22Rv1 (cell line): Measurements from ENCODE around the gene OPHN1.

Experiments
- ZFX ChIP-seq: fragments of 450-650 bp; IDR thresholded peaks from 2 replicates; pipeline ENCODE4 v1.6.1; 2017; ENCODE audit warnings: antibody characterized with exemption, borderline replicate concordance
- TF ChIP-seq, protein P1 (sequence below): fragments of 450-650 bp; IDR thresholded peaks from 2 replicates; pipeline ENCODE4 v1.5.1; 2017; ENCODE audit warnings: mild to moderate bottlenecking

DNA sequence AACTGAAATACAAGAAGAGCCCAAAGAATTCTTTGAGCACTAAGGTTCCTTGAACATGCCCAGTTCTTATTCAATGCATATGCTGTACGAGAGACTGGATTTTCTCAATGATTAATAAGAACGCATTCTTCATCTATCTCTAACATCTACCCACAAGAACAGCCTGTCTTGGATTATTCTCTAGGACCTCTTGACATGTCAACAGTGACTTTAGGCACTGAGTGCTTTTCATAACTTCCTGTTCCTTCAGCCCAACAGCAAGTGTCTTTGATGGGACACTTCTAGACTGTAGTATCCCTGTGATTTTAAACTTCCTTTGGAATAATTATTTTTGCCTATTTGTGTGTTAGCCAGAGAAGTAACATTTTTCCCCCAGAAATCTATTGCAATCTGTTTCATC lies 69.3 kb downstream of the OPHN1 start:
- TF ChIP-seq, protein P1, sequence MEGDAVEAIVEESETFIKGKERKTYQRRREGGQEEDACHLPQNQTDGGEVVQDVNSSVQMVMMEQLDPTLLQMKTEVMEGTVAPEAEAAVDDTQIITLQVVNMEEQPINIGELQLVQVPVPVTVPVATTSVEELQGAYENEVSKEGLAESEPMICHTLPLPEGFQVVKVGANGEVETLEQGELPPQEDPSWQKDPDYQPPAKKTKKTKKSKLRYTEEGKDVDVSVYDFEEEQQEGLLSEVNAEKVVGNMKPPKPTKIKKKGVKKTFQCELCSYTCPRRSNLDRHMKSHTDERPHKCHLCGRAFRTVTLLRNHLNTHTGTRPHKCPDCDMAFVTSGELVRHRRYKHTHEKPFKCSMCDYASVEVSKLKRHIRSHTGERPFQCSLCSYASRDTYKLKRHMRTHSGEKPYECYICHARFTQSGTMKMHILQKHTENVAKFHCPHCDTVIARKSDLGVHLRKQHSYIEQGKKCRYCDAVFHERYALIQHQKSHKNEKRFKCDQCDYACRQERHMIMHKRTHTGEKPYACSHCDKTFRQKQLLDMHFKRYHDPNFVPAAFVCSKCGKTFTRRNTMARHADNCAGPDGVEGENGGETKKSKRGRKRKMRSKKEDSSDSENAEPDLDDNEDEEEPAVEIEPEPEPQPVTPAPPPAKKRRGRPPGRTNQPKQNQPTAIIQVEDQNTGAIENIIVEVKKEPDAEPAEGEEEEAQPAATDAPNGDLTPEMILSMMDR = no peak
- TF ChIP-seq ZFX = no peak
